Liver (tissue), 9 donors: ENCODE results near the gene TMEM59. TPM values are rescaled to one million over a fixed set of nuclear protein-coding genes. Genes with fewer than 3 reads are reported as not detected.
"Not testable (repeated sequence)": the region's sequence is repeated elsewhere in the genome, so short reads cannot be mapped to it uniquely, and the experiment has no call there.

Source experiments
- DNase-seq: peaks from one replicate; pipeline ENCODE4 v3.0.0-alpha.2; 2017; ENCODE audit warnings: low spot score
- H3K27ac ChIP-seq, 2 donors: one replicate each; pipeline ENCODE4 v1.7.0; 2013; ENCODE audit warnings: inconsistent platforms in 2 of 2, low read length in 2 of 2, control low read depth in 1 of 2, low read depth in 1 of 2, mild to moderate bottlenecking in 1 of 2
- H3K27me3 ChIP-seq, 4 donors: one replicate each; pipeline versions ENCODE4 v1.6.1 to v1.7.0; 2013; ENCODE audit warnings: low read length in 3 of 4, inconsistent platforms in 1 of 4, mild to moderate bottlenecking in 1 of 4, moderate library complexity in 1 of 4; ENCODE audit not compliant: control insufficient read depth in 4 of 4, insufficient read depth in 4 of 4
- H3K36me3 ChIP-seq, 4 donors: one replicate each; pipeline versions ENCODE4 v1.6.1 to v1.7.0; 2013; ENCODE audit warnings: low read length in 3 of 4, mild to moderate bottlenecking in 3 of 4, low read depth in 1 of 4, moderate library complexity in 1 of 4; ENCODE audit not compliant: control insufficient read depth in 4 of 4, insufficient read depth in 3 of 4
- H3K4me1 ChIP-seq, 4 donors: one replicate each; pipeline versions ENCODE4 v1.6.1 to v1.7.0; 2013; ENCODE audit warnings: low read length in 3 of 4, mild to moderate bottlenecking in 3 of 4, moderate library complexity in 1 of 4; ENCODE audit not compliant: control insufficient read depth in 4 of 4, insufficient read depth in 4 of 4
- H3K4me3 ChIP-seq, 3 donors: one replicate each; pipeline versions ENCODE4 v1.6.1 to v1.7.0; 2013; ENCODE audit warnings: low read length in 3 of 3, control low read depth in 1 of 3, low read depth in 1 of 3, mild to moderate bottlenecking in 1 of 3
- H3K9ac ChIP-seq, 2 donors: one replicate each; pipeline ENCODE4 v1.7.0; 2013; ENCODE audit warnings: low read length in 2 of 2, mild to moderate bottlenecking in 2 of 2, moderate library complexity in 2 of 2, control low read depth in 1 of 2, low read depth in 1 of 2
- H3K9me3 ChIP-seq, 4 donors: one replicate each; pipeline versions ENCODE4 v1.6.1 to v1.7.0; 2013; ENCODE audit warnings: low read length in 3 of 4; ENCODE audit not compliant: control insufficient read depth in 4 of 4
- GABPA ChIP-seq, 2 donors: IDR thresholded peaks in 1 of 2; conservative IDR thresholded peaks in 1 of 2; 2 replicates each; pipeline ENCODE4 v1.6.1; 2016; ENCODE audit warnings: antibody characterized with exemption in 2 of 2, mild to moderate bottlenecking in 1 of 2, moderate library complexity in 1 of 2
- HNF4A ChIP-seq, 2 donors: conservative IDR thresholded peaks; 2 replicates each; pipeline ENCODE4 v1.6.1; 2016; ENCODE audit warnings: antibody characterized with exemption in 2 of 2, mild to moderate bottlenecking in 2 of 2
- NR2F2 ChIP-seq: IDR thresholded peaks from 2 replicates; pipeline ENCODE4 v1.6.1; 2016; ENCODE audit warnings: antibody characterized with exemption
- RXRA ChIP-seq, 2 donors: IDR thresholded peaks; 2 replicates each; pipeline ENCODE4 v1.6.1; 2017 to 2018; ENCODE audit warnings: antibody characterized with exemption in 2 of 2, mild to moderate bottlenecking in 1 of 2
- SP1 ChIP-seq: IDR thresholded peaks from 2 replicates; pipeline ENCODE4 v1.6.1; 2018; ENCODE audit warnings: antibody characterized with exemption, mild to moderate bottlenecking
- TAF1 ChIP-seq: conservative IDR thresholded peaks from 2 replicates; pipeline ENCODE4 v1.6.1; 2016; ENCODE audit warnings: antibody characterized with exemption, mild to moderate bottlenecking
- YY1 ChIP-seq: IDR thresholded peaks from 2 replicates; pipeline ENCODE4 v1.6.1; 2016; ENCODE audit warnings: antibody characterized with exemption, mild to moderate bottlenecking
- ZBTB33 ChIP-seq: IDR thresholded peaks from 2 replicates; pipeline ENCODE4 v1.6.1; 2016; ENCODE audit warnings: antibody characterized with exemption
- WGBS: extraction: QIAGEN DNeasy Blood & Tissue Kit; methylation state at CpG from one replicate; pipeline ENCODE4 v1.1.7; 2013; 5-methylcytosine and 5-hydroxymethylcytosine counted together
- polyA plus RNA-seq, 2 donors: library from polyadenylated mRNA; stranded (reverse) in 1 of 2; unstranded in 1 of 2; fragments of 200-250 nt in 1 of 2; fragments of >200 nt in 1 of 2; fragmentation: Nextera tagmentation in 1 of 2; extraction: Ambion mirVana in 1 of 2; gene quantifications; one replicate each; pipeline versions ENCODE4 v1.2.1 to v1.2.3, GENCODE V29; 2013 to 2015
- total RNA-seq, 2 donors: library from RNA; depleted of rRNA; stranded (reverse); fragments of >200 nt; gene quantifications; one replicate each; pipeline ENCODE4 v1.2.3, GENCODE V29; 2014
- TF ChIP-seq, protein P1 (sequence below): IDR thresholded peaks from 2 replicates; pipeline ENCODE4 v1.6.1; 2016; ENCODE audit warnings: antibody characterized with exemption, mild to moderate bottlenecking
- TF ChIP-seq, protein P2 (sequence below): IDR thresholded peaks from 2 replicates; pipeline ENCODE4 v1.6.1; 2016; ENCODE audit warnings: antibody characterized with exemption
- donor health status: healthy.
- donor health status: healthy.
- donor health status: healthy.
- donor health status: healthy.
- donor health status: healthy.

TMEM59 gene
- total and polyA plus RNA-seq, 4 donors = 255 to 436 (median 279) TPM

GRCh38 chr1:54051933-54052430 lies 1.0 kb downstream of the TMEM59 start:
- DNase-seq = no peak
- H3K9me3 ChIP-seq = no peaks in the 10 kb centered on the region
- H3K27me3 ChIP-seq = no peaks in the 10 kb centered on the region
- WGBS = 5% methylated on average over 8 of the region's 8 CpGs
- H3K4me3 ChIP-seq = peak overlapping the region; percentile 80 to 99 (median 81)
- H3K4me1 ChIP-seq = peaks cover 4 to 31% (median 26%) of the 10 kb centered on the region in 4 donors
- TF ChIP-seq RXRA (IDR thresholded peaks at IDR 0.05) (no peak), NR2F2 (no peak), SP1 (no peak), TAF1 (no peak), YY1 (no peak), ZBTB33 (no peak), HNF4A (conservative IDR thresholded peaks at IDR 0.05) (no peak), GABPA (IDR thresholded peaks at IDR 0.05 in 1 of 2, conservative IDR thresholded peaks at IDR 0.05 in 1 of 2) (no peak)
- TF ChIP-seq, protein P1, sequence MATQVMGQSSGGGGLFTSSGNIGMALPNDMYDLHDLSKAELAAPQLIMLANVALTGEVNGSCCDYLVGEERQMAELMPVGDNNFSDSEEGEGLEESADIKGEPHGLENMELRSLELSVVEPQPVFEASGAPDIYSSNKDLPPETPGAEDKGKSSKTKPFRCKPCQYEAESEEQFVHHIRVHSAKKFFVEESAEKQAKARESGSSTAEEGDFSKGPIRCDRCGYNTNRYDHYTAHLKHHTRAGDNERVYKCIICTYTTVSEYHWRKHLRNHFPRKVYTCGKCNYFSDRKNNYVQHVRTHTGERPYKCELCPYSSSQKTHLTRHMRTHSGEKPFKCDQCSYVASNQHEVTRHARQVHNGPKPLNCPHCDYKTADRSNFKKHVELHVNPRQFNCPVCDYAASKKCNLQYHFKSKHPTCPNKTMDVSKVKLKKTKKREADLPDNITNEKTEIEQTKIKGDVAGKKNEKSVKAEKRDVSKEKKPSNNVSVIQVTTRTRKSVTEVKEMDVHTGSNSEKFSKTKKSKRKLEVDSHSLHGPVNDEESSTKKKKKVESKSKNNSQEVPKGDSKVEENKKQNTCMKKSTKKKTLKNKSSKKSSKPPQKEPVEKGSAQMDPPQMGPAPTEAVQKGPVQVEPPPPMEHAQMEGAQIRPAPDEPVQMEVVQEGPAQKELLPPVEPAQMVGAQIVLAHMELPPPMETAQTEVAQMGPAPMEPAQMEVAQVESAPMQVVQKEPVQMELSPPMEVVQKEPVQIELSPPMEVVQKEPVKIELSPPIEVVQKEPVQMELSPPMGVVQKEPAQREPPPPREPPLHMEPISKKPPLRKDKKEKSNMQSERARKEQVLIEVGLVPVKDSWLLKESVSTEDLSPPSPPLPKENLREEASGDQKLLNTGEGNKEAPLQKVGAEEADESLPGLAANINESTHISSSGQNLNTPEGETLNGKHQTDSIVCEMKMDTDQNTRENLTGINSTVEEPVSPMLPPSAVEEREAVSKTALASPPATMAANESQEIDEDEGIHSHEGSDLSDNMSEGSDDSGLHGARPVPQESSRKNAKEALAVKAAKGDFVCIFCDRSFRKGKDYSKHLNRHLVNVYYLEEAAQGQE = no peak
- TF ChIP-seq, protein P2, sequence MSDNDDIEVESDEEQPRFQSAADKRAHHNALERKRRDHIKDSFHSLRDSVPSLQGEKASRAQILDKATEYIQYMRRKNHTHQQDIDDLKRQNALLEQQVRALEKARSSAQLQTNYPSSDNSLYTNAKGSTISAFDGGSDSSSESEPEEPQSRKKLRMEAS = no peak
- H3K27ac ChIP-seq = peak overlapping the region; percentile 76 to 88
- no peaks in the 10 kb centered on the region for H3K36me3 ChIP-seq
- H3K9ac ChIP-seq = peak overlapping the region; percentile 72 to 89

- not testable (repeated sequence) for H3K9ac ChIP-seq, H3K36me3 ChIP-seq, H3K27me3 ChIP-seq, DNase-seq, H3K4me3 ChIP-seq, H3K27ac ChIP-seq, H3K9me3 ChIP-seq
- H3K4me1 ChIP-seq = peaks cover 4 to 31% (median 26%) of the 10 kb centered on the region in 4 donors
- 97% methylated on average over 12 of the region's 12 CpGs for WGBS
Measured at GRCh38 chr1:54050435-54050834, 2.6 kb downstream of the TMEM59 start.
